Neural progenitor cell (in vitro differentiated cells): ENCODE measurements around the gene ZNF675.
"Not testable (repeated sequence)": the region's sequence is repeated elsewhere in the genome, so short reads cannot be mapped to it uniquely, and the experiment has no call there.

ENCODE experiments used
- CTCF ChIP-seq: fragments of 200-600 bp; sonication (generic); IDR thresholded peaks from 2 replicates; pipeline ENCODE4 v1.5.1; 2017; ENCODE audit warnings: antibody characterized with exemption, mild to moderate bottlenecking
- EZH2 ChIP-seq: fragments of 200-600 bp; sonication (generic); IDR thresholded peaks from 2 replicates; pipeline ENCODE4 v1.6.1; 2017; ENCODE audit warnings: antibody characterized with exemption, mild to moderate bottlenecking, moderate library complexity

GRCh38 chr19:23730729-23731465 lies 43.9 kb upstream of the ZNF675 start:
- not testable (repeated sequence) for TF ChIP-seq CTCF, EZH2
